HG03575 (cell line): ENCODE measurements around the gene ABCC5.
"Not testable (repeated sequence)": the region's sequence is repeated elsewhere in the genome, so short reads cannot be mapped to it uniquely, and the experiment has no call there.

ENCODE experiments used
- ATAC-seq: cut with Tn5 transposase; IDR thresholded peaks from one replicate; pipeline ENCODE4 v1.9.1; 2021; ENCODE audit not compliant: unreplicated experiment, insufficient number of reproducible peaks, low FRiP score; ENCODE audit errors: extremely low read depth

ABCC5 gene

GRCh38 chr3:184018424-184018973, 815 bp upstream of the ABCC5 start:
- no peak for ATAC-seq

- ATAC-seq: peak; percentile 8
These were observed 643 bp downstream of the ABCC5 start for GRCh38 chr3:184016811-184017671.

- no peak for ATAC-seq
These were observed 1.5 kb downstream of the ABCC5 start for GRCh38 chr3:184016169-184016570.

- ATAC-seq: no peak
These were observed 2.2 kb downstream of the ABCC5 start for GRCh38 chr3:184015381-184016019.

- no peak for ATAC-seq
These were observed 5.5 kb downstream of the ABCC5 start for GRCh38 chr3:184011937-184012889.

- ATAC-seq: no peak
These were observed 6.3 kb downstream of the ABCC5 start for GRCh38 chr3:184011230-184011876.

GRCh38 chr3:184008161-184008560, 9.5 kb downstream of the ABCC5 start:
- ATAC-seq: no peak

- not testable (repeated sequence) for ATAC-seq
These were observed 10.4 kb downstream of the ABCC5 start for GRCh38 chr3:184007143-184007813.

GRCh38 chr3:184005941-184006507, 11.7 kb downstream of the ABCC5 start:
- peak; percentile 61 for ATAC-seq

GRCh38 chr3:184004476-184004875, 13.2 kb downstream of the ABCC5 start:
- no peak for ATAC-seq

GRCh38 chr3:184003187-184003967, 14.3 kb downstream of the ABCC5 start:
- ATAC-seq: no peak

GRCh38 chr3:184002469-184002868, 15.2 kb downstream of the ABCC5 start:
- ATAC-seq: no peak

GRCh38 chr3:184001761-184002160, 15.9 kb downstream of the ABCC5 start:
- no peak for ATAC-seq

- no peak for ATAC-seq
These were observed 26.3 kb downstream of the ABCC5 start for GRCh38 chr3:183991403-183991802.

GRCh38 chr3:183988216-183988790, 29.4 kb downstream of the ABCC5 start:
- no peak for ATAC-seq

GRCh38 chr3:183987000-183987600, 30.6 kb downstream of the ABCC5 start:
- no peak for ATAC-seq
